ENCODE measurements around the gene ASPSCR1. TPM values are rescaled to one million over a fixed set of nuclear protein-coding genes. Genes with fewer than 3 reads are reported as not detected.

Gene ASPSCR1
- total and polyA plus RNA-seq, 9 of the 15 experiments (the other 6 are each of a cell fraction or from before 2014, with no cell fraction given) = 0.90 to 36.9 (median 11.6) TPM

DNA sequence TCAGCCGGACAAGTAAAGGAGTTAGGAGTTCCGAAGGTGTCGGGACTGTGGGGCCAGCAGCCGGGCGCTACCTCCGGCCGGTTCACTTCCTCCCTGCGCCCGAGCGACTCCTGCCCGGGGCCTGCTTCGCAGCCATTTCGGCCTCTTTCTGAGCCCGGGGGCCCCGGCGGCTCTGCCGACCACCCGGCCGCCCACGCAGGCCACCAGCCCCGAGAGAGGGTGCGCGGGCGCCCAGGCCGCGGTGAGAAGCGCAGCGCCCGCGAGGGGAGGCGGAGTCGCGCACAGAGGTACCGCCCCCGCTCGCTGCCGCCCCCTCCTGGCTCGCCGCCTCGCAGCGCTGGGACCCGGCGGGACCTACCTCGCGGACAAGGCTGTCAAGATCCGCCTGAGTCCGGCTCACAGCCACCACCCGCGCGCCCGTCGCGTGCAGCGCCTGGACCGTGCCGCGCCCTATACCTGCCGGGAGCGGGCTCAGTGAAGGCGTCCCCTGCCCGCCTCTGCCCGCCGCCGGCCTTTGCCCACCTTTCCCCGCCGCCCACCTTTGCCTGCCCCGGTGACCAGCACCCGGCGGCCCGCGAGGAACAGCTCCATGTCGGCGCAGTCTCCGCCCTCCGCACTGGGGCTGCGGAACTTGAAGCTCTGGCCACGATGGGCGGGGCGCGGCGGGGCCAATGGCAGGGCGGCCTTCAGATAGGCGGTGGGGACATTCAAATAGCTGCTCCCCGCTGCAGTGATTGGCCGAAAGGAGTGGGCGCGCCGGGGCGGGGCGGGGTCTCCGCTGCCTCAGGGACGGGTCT, 59.9 kb downstream of the ASPSCR1 start, which contains the start of gene DCXR (continued):
- TF ChIP-seq, protein P1, sequence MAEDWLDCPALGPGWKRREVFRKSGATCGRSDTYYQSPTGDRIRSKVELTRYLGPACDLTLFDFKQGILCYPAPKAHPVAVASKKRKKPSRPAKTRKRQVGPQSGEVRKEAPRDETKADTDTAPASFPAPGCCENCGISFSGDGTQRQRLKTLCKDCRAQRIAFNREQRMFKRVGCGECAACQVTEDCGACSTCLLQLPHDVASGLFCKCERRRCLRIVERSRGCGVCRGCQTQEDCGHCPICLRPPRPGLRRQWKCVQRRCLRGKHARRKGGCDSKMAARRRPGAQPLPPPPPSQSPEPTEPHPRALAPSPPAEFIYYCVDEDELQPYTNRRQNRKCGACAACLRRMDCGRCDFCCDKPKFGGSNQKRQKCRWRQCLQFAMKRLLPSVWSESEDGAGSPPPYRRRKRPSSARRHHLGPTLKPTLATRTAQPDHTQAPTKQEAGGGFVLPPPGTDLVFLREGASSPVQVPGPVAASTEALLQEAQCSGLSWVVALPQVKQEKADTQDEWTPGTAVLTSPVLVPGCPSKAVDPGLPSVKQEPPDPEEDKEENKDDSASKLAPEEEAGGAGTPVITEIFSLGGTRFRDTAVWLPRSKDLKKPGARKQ (CRISPR knock-in tag; IDR thresholded peaks at IDR 0.05) = no peak
- TF ChIP-seq TAL1 (IDR thresholded peaks at IDR 0.05) = no peak
- no peak for TF ChIP-seq TAF9B (IDR thresholded peaks at IDR 0.05; ENCODE audit: partially characterized antibody)
- peak; percentile 66 for TF ChIP-seq NEUROD1 (IDR thresholded peaks at IDR 0.05; ENCODE audit: borderline replicate concordance, low read depth, low read length, partially characterized antibody)
- TF ChIP-seq MCM7 (IDR thresholded peaks at IDR 0.05) = no peak
- TF ChIP-seq ESRRA (IDR thresholded peaks at IDR 0.05; ENCODE audit: borderline replicate concordance, low read depth) = peak; percentile 65; the same call in 1 of the 2 replicates
- TF ChIP-seq THRAP3 (IDR thresholded peaks at IDR 0.05; ENCODE audit: borderline replicate concordance) = no peak
- TF ChIP-seq, protein P2, sequence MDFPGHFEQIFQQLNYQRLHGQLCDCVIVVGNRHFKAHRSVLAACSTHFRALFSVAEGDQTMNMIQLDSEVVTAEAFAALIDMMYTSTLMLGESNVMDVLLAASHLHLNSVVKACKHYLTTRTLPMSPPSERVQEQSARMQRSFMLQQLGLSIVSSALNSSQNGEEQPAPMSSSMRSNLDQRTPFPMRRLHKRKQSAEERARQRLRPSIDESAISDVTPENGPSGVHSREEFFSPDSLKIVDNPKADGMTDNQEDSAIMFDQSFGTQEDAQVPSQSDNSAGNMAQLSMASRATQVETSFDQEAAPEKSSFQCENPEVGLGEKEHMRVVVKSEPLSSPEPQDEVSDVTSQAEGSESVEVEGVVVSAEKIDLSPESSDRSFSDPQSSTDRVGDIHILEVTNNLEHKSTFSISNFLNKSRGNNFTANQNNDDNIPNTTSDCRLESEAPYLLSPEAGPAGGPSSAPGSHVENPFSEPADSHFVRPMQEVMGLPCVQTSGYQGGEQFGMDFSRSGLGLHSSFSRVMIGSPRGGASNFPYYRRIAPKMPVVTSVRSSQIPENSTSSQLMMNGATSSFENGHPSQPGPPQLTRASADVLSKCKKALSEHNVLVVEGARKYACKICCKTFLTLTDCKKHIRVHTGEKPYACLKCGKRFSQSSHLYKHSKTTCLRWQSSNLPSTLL (IDR thresholded peaks at IDR 0.05) = no peak
- TF ChIP-seq, protein P3, sequence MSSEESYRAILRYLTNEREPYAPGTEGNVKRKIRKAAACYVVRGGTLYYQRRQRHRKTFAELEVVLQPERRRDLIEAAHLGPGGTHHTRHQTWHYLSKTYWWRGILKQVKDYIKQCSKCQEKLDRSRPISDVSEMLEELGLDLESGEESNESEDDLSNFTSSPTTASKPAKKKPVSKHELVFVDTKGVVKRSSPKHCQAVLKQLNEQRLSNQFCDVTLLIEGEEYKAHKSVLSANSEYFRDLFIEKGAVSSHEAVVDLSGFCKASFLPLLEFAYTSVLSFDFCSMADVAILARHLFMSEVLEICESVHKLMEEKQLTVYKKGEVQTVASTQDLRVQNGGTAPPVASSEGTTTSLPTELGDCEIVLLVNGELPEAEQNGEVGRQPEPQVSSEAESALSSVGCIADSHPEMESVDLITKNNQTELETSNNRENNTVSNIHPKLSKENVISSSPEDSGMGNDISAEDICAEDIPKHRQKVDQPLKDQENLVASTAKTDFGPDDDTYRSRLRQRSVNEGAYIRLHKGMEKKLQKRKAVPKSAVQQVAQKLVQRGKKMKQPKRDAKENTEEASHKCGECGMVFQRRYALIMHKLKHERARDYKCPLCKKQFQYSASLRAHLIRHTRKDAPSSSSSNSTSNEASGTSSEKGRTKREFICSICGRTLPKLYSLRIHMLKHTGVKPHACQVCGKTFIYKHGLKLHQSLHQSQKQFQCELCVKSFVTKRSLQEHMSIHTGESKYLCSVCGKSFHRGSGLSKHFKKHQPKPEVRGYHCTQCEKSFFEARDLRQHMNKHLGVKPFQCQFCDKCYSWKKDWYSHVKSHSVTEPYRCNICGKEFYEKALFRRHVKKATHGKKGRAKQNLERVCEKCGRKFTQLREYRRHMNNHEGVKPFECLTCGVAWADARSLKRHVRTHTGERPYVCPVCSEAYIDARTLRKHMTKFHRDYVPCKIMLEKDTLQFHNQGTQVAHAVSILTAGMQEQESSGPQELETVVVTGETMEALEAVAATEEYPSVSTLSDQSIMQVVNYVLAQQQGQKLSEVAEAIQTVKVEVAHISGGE (CRISPR knock-in tag; IDR thresholded peaks at IDR 0.05) = peak in 1 of 3 experiments; percentile 82; a peak in 2 of 6 replicates
- TF ChIP-seq, protein P4, sequence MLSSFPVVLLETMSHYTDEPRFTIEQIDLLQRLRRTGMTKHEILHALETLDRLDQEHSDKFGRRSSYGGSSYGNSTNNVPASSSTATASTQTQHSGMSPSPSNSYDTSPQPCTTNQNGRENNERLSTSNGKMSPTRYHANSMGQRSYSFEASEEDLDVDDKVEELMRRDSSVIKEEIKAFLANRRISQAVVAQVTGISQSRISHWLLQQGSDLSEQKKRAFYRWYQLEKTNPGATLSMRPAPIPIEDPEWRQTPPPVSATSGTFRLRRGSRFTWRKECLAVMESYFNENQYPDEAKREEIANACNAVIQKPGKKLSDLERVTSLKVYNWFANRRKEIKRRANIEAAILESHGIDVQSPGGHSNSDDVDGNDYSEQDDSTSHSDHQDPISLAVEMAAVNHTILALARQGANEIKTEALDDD (IDR thresholded peaks at IDR 0.05) = no peak
- TF ChIP-seq BCL6 (CRISPR knock-in tag; IDR thresholded peaks at IDR 0.05) = no peak
- no peak for TF ChIP-seq ZNF217 (CRISPR knock-in tag; IDR thresholded peaks at IDR 0.05)
- TF ChIP-seq RBM25 (IDR thresholded peaks at IDR 0.05; ENCODE audit: low read depth, low read length, severe bottlenecking) = no peak
- TF ChIP-seq, protein P5, sequence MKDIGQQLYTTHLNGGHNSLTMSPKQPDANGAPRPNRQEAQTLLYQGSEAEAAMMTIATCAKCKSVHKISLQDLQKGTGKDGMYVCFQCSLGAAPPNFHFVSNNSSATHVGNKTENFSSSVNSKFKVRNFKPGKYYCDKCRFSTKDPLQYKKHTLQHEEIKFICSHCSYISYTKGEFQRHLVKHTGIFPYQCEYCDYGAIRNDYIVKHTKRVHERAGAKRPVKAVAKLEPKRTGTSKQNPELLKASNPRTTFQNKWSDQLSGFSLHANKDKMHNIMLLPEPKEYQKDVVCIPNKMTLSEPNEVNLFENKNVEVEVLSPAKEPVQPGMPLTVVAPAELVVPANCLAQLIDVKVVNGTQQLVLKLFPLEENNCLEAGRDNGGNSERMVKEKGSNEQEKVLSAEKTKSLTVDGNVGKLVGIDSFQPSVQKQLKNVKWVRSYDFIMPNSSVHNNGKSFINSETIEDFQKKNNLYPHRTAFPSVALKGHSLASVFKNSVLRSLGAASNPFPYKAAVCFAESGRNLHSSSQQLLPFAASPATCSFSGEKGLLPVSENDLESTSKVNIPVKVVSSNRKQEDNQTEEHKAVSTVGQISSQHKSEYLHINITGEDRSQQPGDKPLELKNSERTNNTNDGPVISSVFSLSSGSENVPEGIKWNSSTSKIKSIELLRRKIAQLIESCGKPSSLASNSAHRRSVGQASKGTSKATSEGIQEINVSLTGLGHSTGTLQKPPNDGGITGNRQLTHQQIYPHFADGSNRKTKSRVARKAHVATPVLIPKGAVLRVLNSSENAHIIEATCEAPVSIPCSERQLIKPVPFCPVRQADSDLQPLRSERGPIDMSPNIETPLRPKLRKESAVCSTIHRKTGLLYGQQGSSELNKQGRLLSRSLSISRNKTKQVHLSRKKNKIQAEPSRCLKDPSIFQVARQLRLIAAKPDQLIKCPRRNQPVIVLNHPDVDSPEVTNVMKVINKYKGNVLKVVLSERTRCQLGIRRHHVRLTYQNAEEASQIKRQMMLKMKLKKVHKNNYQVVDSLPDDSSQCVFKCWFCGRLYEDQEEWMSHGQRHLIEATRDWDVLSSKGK (CRISPR knock-in tag; IDR thresholded peaks at IDR 0.05) = no peak
- TF ChIP-seq KLF1 (tag; IDR thresholded peaks at IDR 0.05) = peak; percentile 57; the same call in 1 of the 2 replicates

Measured in K562 (cell line).